SK-N-SH treated with all-trans-retinoic acid at 6 μM for 48 hours (cell line): Measurements from ENCODE around the gene DHRS12.

Experiments used
- ATAC-seq: fragments of 200-7000 bp; cut with Tn5 transposase; 3 replicates; pipeline ENCODE4 v1.9.1; 2020; ENCODE audit warnings: mild to moderate bottlenecking, moderate library complexity
- ARNTL ChIP-seq: fragments of 450-650 bp; formaldehyde crosslinking; IDR thresholded peaks from 2 replicates; pipeline ENCODE4 v1.5.0; 2020; ENCODE audit warnings: low read depth, mild to moderate bottlenecking, moderate library complexity, borderline replicate concordance
- BACH2 ChIP-seq: fragments of 250-450 bp; sonication (Bioruptor Pico); IDR thresholded peaks from 2 replicates; pipeline ENCODE4 v1.9.0; 2021; ENCODE audit warnings: mild to moderate bottlenecking, borderline replicate concordance
- CREB5 ChIP-seq: fragments of 250-450 bp; sonication (Bioruptor Pico); IDR thresholded peaks from 2 replicates; pipeline ENCODE4 v1.5.1; 2020; ENCODE audit warnings: low read depth, mild to moderate bottlenecking, moderate library complexity
- CSDC2 ChIP-seq: fragments of 250-450 bp; sonication (Bioruptor Pico); IDR thresholded peaks from 2 replicates; pipeline ENCODE4 v1.5.0; 2020; ENCODE audit warnings: mild to moderate bottlenecking, moderate library complexity
- ESRRG ChIP-seq: fragments of 250-450 bp; sonication (Bioruptor Pico); IDR thresholded peaks from 2 replicates; pipeline ENCODE4 v1.6.1; 2021; ENCODE audit warnings: mild to moderate bottlenecking
- GLIS3 ChIP-seq: fragments of 250-450 bp; sonication (Bioruptor Pico); IDR thresholded peaks from 2 replicates; pipeline ENCODE4 v1.5.0; 2020; ENCODE audit warnings: mild to moderate bottlenecking, moderate library complexity
- OSR1 ChIP-seq: fragments of 250-450 bp; sonication (Bioruptor Pico); IDR thresholded peaks from 2 replicates; pipeline ENCODE4 v1.8.0; 2022; ENCODE audit warnings: moderate library complexity, mild to moderate bottlenecking, inconsistent platforms
- RARB ChIP-seq: fragments of 250-450 bp; sonication (Bioruptor Pico); IDR thresholded peaks from 2 replicates; pipeline ENCODE4 v1.8.0; 2021; ENCODE audit warnings: mild to moderate bottlenecking, moderate library complexity
- SNAI2 ChIP-seq: fragments of 250-450 bp; sonication (Bioruptor Pico); IDR thresholded peaks from 2 replicates; pipeline ENCODE4 v1.5.0; 2020; ENCODE audit warnings: mild to moderate bottlenecking, moderate library complexity
- TCF4 ChIP-seq: fragments of 250-450 bp; sonication (Bioruptor Pico); IDR thresholded peaks from 2 replicates; pipeline ENCODE4 v1.8.0; 2021; ENCODE audit warnings: mild to moderate bottlenecking, moderate library complexity, borderline replicate concordance
- TOX ChIP-seq: fragments of 250-450 bp; sonication (Bioruptor Pico); IDR thresholded peaks from 2 replicates; pipeline ENCODE4 v1.8.0; 2021; ENCODE audit warnings: mild to moderate bottlenecking, moderate library complexity, borderline replicate concordance
- ZC3H10 ChIP-seq: fragments of 250-450 bp; sonication (Bioruptor Pico); IDR thresholded peaks from 2 replicates; pipeline ENCODE4 v1.5.1; 2021; ENCODE audit warnings: mild to moderate bottlenecking, moderate library complexity
- ZFP30 ChIP-seq: fragments of 450-650 bp; formaldehyde crosslinking; IDR thresholded peaks from 2 replicates; pipeline ENCODE4 v1.5.0; 2022; ENCODE audit warnings: mild to moderate bottlenecking, moderate library complexity
- ZNF565 ChIP-seq: fragments of 450-650 bp; formaldehyde crosslinking; conservative IDR thresholded peaks from 2 replicates; pipeline ENCODE4 v1.5.0; 2020; ENCODE audit warnings: low read depth, mild to moderate bottlenecking, moderate library complexity
- ZNF70 ChIP-seq: fragments of 450-650 bp; formaldehyde crosslinking; IDR thresholded peaks from 2 replicates; pipeline ENCODE4 v1.5.0; 2020; ENCODE audit warnings: mild to moderate bottlenecking, moderate library complexity
- ZNF8 ChIP-seq: fragments of 450-650 bp; formaldehyde crosslinking; IDR thresholded peaks from 2 replicates; pipeline ENCODE4 v1.5.0; 2020; ENCODE audit warnings: mild to moderate bottlenecking, moderate library complexity
- TF ChIP-seq, protein P1 (sequence below): fragments of 250-450 bp; sonication (Bioruptor Pico); IDR thresholded peaks from 2 replicates; pipeline ENCODE4 v1.5.0; 2020; ENCODE audit warnings: mild to moderate bottlenecking, moderate library complexity
- TF ChIP-seq, protein P2 (sequence below): fragments of 250-450 bp; sonication (Bioruptor Pico); IDR thresholded peaks from 2 replicates; pipeline ENCODE4 v1.8.0; 2020; ENCODE audit warnings: mild to moderate bottlenecking, moderate library complexity, borderline replicate concordance

DHRS12 gene

DNA sequence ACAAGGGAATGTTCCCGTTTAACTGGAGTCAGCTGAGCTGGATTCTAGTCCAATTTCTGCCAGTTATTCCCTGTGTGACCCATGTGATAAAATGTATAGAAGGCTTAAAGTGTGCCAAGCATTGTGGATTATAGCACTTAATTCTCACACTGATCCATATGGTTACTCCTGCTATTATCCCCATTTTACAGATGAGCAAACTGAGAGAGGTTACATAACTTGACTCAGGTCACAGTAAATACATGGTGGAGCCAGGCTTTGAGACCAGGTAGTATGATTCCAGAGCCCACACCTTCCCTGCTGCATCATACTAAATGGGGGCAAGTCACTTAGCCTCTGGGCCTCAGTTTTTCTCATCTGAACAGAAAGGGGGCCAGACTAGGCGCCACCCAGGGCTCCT, 2.0 kb upstream of the DHRS12 start:
- no peak for ATAC-seq
- no peak for TF ChIP-seq OSR1 (CRISPR knock-in tag)
- TF ChIP-seq ZNF8 (CRISPR knock-in tag) = no peak
- TF ChIP-seq ZNF70 (CRISPR knock-in tag) = no peak
- TF ChIP-seq ZNF565 (CRISPR knock-in tag) = no peak
- no peak for TF ChIP-seq ARNTL
- no peak for TF ChIP-seq CREB5 (CRISPR knock-in tag)
- TF ChIP-seq TOX (CRISPR knock-in tag) = no peak
- TF ChIP-seq, protein P1, sequence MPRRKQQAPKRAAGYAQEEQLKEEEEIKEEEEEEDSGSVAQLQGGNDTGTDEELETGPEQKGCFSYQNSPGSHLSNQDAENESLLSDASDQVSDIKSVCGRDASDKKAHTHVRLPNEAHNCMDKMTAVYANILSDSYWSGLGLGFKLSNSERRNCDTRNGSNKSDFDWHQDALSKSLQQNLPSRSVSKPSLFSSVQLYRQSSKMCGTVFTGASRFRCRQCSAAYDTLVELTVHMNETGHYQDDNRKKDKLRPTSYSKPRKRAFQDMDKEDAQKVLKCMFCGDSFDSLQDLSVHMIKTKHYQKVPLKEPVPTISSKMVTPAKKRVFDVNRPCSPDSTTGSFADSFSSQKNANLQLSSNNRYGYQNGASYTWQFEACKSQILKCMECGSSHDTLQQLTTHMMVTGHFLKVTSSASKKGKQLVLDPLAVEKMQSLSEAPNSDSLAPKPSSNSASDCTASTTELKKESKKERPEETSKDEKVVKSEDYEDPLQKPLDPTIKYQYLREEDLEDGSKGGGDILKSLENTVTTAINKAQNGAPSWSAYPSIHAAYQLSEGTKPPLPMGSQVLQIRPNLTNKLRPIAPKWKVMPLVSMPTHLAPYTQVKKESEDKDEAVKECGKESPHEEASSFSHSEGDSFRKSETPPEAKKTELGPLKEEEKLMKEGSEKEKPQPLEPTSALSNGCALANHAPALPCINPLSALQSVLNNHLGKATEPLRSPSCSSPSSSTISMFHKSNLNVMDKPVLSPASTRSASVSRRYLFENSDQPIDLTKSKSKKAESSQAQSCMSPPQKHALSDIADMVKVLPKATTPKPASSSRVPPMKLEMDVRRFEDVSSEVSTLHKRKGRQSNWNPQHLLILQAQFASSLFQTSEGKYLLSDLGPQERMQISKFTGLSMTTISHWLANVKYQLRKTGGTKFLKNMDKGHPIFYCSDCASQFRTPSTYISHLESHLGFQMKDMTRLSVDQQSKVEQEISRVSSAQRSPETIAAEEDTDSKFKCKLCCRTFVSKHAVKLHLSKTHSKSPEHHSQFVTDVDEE (CRISPR knock-in tag) = no peak
- TF ChIP-seq, protein P2, sequence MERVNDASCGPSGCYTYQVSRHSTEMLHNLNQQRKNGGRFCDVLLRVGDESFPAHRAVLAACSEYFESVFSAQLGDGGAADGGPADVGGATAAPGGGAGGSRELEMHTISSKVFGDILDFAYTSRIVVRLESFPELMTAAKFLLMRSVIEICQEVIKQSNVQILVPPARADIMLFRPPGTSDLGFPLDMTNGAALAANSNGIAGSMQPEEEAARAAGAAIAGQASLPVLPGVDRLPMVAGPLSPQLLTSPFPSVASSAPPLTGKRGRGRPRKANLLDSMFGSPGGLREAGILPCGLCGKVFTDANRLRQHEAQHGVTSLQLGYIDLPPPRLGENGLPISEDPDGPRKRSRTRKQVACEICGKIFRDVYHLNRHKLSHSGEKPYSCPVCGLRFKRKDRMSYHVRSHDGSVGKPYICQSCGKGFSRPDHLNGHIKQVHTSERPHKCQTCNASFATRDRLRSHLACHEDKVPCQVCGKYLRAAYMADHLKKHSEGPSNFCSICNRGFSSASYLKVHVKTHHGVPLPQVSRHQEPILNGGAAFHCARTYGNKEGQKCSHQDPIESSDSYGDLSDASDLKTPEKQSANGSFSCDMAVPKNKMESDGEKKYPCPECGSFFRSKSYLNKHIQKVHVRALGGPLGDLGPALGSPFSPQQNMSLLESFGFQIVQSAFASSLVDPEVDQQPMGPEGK (CRISPR knock-in tag) = no peak
- no peak for TF ChIP-seq CSDC2 (CRISPR knock-in tag)
- TF ChIP-seq TCF4 (CRISPR knock-in tag) = no peak
- TF ChIP-seq GLIS3 (CRISPR knock-in tag) = no peak
- TF ChIP-seq SNAI2 (CRISPR knock-in tag) = no peak
- TF ChIP-seq ZC3H10 (CRISPR knock-in tag) = no peak
- TF ChIP-seq RARB = no peak
- no peak for TF ChIP-seq ESRRG (CRISPR knock-in tag)

DNA sequence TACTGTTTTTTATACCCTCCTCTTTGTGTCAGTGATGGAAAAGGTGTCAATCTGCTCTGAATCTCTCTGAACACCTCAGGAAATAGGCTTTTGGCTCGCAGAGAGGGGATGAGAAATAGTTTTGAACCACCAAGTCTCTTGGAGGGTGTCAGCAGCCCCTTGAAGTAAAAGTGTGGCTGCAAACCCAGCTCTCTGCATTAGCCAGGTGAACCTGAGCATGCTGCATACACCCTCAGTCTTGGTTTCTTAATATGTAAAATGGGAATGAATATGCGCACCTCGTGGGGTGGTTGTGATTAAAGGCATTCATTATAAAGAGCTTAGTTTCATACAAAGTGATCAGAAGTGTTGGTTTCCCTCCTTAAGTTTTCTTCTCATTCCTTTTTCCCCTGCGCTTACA, 1.4 kb upstream of the DHRS12 start:
- ATAC-seq = no peak

GRCh38 chr13:51804295-51805172, 571 bp upstream of the DHRS12 start:
- no peak for ATAC-seq
- TF ChIP-seq, protein P2 (CRISPR knock-in tag) = 0 out of 2 replicates have a peak, but pooled peaks have one; percentile 37
- TF ChIP-seq ARNTL (no peak), ZFP30 (0 out of 2 replicates have a peak, but pooled peaks have one; percentile 5)

More for the DNA sequence above, 1.4 kb upstream of the DHRS12 start:
- TF ChIP-seq TCF4 (CRISPR knock-in tag) (no peak), CSDC2 (CRISPR knock-in tag) (no peak), ZFP30 (no peak), BACH2 (CRISPR knock-in tag) (no peak), ARNTL (no peak), OSR1 (CRISPR knock-in tag) (no peak), TOX (CRISPR knock-in tag) (no peak), ZC3H10 (CRISPR knock-in tag) (no peak)
- TF ChIP-seq, protein P2 (CRISPR knock-in tag) = no peak
- TF ChIP-seq, all 23 proteins: peak for 0
